OCI-M2 (cell line): Measurements from ENCODE around the gene LBR.
"Not testable (repeated sequence)": the region's sequence is repeated elsewhere in the genome, so short reads cannot be mapped to it uniquely, and the experiment has no call there.

Source experiments
- DNase-seq: peaks from one replicate; lab custom pipeline; 2025; ENCODE audit not compliant: unreplicated experiment; lab: John Stamatoyannopoulos, UW

Gene LBR

GRCh38 chr1:225427235-225428067, at the start of gene LBR:
LBR (minus strand) TSS chr1:225428038; CDS start chr1:225424075, 3,963 bp downstream.
- DNase-seq, result no peak

GRCh38 chr1:225477296-225477911, 49.6 kb upstream of the LBR start:
- no peak for DNase-seq

- no peak for DNase-seq
These were observed 48.7 kb upstream of the LBR start for GRCh38 chr1:225476538-225476988.

DNA sequence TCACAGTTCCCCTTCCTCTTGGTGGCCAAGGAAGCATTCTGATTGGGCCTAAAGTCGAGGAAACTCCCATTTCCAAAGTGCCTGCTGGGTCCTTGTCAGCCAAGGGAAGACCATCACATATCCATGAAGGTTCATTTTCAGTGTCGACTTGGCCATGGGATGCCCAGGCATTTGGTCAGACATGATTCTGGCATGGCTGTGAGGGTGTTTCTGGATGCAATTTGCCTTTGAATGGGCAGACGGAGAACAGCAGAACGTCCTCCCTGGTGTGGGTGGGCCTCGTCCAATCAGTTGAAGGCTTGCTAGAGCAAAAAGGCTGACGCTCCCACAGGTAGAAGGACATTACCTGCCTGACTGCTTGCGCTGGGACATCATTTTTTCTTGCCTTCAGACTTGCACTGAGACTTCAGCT, 48.3 kb upstream of the LBR start:
- no peak for DNase-seq

GRCh38 chr1:225474986-225475820, 47.4 kb upstream of the LBR start:
- no peak for DNase-seq

GRCh38 chr1:225474439-225474985, 46.7 kb upstream of the LBR start:
- no peak for DNase-seq

GRCh38 chr1:225473676-225474438, 46.0 kb upstream of the LBR start:
- DNase-seq, result not testable (repeated sequence)

DNA sequence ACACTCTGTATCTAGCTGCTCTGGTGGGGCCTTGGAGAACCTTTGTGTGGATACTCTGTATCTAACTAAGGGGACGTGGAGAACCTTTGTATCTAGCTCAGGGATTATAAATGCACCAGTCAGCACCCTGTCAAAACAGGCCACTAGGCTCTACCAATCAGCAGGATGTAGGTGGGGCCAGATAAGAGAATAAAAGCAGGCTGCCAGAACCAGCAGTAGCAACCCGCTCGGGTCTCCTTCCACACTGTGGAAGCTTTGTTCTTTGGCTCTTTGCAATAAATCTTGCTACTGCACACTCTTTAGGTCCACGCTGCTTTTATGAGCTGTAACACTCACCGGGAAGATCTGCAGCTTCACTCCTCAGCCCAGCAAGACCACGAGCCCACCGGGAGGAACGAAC, 45.4 kb upstream of the LBR start:
- not testable (repeated sequence) for DNase-seq

DNA sequence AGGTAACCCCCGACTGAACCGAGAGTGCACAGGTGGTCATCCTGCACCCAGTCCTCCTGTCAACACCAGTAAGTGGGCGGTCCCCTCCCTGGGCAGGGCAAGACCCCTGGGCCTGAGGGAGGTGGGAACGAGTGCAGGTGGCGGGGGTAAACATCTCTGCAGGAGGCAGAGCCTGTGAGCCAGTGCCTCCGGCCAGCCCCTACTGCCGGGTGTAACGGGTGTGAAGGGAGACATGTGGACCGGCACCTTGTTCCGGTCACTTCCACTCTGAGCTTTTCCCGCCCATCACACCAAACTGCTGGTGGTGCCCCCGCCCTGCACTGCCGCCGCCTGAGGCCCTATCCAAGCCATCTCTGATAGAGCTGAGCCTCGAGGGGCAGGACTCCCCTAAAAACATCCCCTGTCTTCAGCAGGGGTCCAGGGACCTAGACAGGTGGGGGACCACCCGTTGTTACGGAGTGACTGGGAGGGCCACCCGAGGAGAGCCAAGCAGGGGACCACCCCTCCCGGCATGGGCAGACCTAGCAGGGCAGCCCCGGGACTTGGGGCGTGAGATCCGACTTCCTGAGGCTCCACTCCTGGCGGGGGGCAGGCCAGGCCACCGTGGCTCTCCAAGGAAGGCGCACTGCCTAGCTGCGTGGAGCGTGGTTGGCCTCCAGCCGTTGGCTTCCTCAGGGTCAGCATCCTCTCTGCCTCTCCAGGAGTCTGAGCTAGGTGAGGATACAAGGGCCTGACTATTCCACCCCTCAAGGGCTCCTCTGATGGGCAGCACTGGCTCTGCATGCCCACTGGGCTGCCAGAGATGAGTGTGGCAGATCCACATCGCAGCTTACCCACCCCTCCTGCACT, 43.8 kb upstream of the LBR start:
- DNase-seq, result no peak

- DNase-seq, result no peak
These were observed 43.2 kb upstream of the LBR start for GRCh38 chr1:225471109-225471452.

GRCh38 chr1:225470211-225471108, 42.6 kb upstream of the LBR start:
- no peak for DNase-seq

DNA sequence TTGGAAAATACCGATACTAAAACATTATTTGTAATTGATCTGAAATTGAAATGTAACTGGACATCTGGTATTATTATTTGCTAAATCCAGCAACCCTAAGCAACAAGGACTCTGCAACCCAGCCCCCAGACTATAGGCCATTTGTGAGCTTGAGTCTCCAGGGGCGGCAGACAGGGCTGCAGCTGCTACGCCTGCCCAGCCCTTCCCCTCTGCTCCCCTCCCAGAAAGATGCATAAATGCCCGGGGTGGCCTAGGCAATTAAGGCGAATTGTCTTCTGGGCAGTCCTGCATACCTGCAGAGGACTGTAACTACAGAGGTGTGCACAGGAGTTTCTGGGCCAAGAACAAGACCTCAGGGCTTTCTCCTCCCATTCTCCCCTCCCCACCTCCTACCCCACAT, 41.2 kb upstream of the LBR start:
- DNase-seq, result no peak

DNA sequence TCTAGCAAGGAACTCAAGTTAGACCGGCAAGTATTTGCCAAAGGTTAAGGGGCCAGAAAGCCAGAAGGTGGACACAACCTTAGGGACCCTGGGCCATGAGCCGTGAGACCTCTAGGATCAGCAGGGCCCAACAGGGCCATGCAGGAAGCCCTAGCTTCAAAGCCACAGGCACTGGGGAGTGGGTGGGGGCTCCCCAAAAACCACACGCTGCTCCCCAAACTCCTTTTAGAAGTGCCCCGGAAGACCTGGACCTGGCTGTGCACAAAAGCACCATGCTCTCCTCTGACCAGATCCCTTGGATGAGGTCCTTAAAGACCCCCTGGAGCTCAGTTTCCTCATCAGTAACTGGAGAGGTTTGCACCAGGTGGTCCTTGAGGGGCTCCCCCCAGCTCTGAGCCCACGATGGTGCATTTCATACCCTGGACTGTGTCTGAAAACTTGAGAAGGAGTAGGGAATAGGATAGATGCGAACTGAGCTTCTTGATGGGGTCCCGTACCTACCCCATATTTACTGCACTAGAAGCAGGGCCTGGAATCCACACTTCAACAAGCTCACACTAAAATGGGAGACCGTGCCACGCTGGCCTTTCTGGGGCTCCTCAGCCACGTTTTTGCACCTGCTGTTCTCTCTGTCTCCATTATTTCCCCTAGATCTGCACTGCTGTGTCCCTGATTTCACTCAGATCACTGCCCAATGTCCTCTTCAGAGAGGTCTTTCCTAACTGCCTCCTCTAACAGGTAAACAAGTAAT, 40.6 kb upstream of the LBR start:
- no peak for DNase-seq

DNA sequence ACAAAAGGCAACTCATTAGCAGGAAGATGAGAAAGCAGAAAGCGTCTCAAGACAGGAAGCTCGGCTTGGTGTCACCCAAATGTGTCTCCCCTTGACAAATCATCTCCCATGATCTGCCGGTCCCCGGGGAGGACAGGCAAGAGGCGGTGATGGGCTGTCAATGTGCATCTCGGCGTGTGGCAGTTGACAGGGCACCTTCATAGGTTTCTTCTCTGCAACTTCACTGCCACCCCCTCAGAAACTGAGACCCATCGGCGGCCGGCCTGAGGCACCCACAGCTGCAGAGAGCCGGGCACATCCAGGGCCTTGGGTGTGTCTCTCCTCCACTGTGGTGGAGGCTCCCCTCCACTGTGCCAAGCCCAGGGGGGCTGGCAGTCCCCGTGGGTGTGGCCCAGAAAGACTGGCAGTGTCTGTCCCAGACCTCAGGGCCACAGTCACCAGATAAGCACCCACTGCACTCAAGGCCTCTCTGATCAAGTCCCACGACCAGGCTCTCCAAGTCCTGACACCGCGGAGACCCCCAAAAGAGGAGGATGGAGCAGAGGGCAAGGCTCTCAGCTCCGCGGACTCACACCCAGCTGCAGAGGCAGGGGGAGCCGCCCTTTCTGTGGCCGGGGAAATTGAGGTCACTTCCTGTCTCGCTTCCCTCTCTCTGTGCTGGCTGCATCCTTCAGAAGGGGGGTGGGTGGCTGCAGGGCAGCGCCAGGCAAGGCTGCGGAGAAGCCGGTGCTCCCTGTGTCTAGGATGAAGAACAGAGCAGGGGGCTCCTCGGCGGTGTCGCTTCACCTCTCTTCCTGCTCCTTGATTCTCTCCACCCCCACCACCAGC, 39.6 kb upstream of the LBR start:
- DNase-seq, result no peak

DNA sequence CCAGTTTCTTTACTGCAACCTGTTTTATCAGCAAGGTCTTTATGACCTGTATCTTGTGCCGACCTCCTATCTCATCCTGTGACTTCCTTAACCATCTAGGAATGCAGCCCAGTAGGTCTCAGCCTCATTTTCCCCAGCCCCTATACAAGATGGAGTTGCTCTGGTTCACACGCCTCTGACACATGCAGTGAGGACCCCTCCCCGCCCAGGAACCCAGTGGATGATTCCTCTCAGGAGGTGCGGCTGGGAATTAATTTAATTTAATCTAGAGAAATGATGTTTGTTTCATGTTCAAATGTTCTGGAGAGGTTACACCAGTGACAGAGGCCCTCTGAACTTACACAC, 39.0 kb upstream of the LBR start:
- no peak for DNase-seq

DNA sequence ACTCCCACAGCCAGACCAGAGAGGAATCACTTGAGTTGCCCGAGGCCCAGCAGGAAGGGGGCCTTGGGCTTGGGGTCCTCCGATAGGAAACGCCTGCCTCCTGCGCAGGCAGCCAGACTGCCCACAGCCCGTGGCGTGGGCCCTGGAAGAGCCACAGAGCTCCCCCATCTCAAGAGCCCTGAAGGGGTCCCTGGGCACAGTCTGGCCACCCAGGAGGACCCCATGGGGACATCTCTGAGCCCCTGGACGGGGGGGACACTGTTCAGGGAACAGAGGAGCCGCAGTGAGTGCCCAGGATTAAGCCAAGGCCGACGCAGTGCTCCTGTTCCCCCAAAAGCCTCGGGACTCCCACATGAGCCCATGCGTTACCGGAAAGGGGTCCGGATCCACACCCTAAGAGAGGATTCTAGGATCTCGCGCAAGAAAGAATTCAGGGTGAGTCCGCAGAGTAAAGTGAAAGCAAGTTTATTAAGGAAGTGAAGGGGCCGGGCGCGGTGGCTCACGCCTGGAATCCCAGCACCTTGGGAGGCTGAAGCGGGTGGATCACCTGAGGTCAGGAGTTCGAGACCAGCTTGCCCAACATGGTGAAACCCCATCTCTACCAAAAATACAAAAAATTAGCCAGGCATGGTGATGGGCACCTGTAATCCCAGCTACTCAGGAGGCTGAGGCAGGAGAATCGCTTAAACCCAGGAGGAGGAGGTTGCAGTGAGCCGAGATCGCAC, 38.1 kb upstream of the LBR start:
- no peak for DNase-seq
